ENCODE results near the gene FAM83F.
"Not testable (repeated sequence)": the region's sequence is repeated elsewhere in the genome, so short reads cannot be mapped to it uniquely, and the experiment has no call there.

Gene FAM83F

DNA sequence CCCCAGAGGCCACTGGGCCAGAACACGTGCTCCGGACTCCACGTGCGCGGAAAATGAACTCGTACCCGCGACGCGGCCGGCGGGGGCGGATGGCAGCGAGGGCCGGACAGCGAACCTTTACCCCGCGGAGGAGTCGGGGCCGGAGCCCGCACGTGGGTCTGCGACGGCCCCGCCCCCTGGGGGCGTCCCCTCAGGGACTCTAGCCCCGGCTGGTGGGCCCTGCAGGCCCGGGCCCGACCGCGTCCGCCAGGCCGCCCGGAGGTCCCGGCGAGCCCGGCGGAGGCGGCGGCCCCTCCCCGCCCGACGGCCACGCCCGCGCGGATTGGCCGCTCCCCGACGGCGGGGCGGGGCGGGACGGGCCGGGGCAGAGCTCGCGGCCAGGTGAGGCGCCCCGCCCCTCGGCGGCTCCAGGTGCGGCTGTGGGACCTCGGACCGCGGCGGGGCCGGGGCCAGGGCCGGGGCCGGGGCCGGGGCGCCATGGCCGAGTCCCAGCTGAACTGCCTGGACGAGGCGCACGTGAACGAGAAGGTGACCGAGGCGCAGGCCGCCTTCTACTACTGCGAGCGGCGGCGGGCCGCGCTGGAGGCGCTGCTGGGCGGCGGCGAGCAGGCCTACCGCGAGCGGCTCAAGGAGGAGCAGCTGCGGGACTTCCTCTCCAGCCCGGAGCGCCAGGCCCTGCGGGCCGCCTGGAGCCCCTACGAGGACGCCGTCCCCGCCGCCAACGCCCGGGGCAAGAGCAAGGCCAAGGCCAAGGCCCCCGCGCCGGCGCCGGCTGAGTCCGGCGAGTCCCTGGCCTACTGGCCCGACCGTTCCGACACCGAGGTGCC lies at the start of gene FAM83F:
FAM83F (plus strand) TSS at position 389 of the 827 bp plus-strand sequence; CDS start at position 478, 89 bp downstream.
- no peaks in the 10 kb centered on the region for H3K4me1 ChIP-seq (ENCODE audit: control insufficient read depth, insufficient read depth, low read length, unreplicated experiment)
- peaks cover 6% of the 10 kb centered on the region; the same call in 1 of the 2 replicates for H3K27me3 ChIP-seq (ENCODE audit: insufficient read depth, low read length)
- H3K4me3 ChIP-seq (ENCODE audit: low read depth, low read length), result no peak within 1 kb of the TSS
- no peak within 1 kb of the TSS for H3K27ac ChIP-seq (ENCODE audit: low read depth, low read length)
- no peaks in the 10 kb centered on the region for H3K79me2 ChIP-seq (ENCODE audit: control insufficient read depth, insufficient read depth, low read length, unreplicated experiment)
- H3K36me3 ChIP-seq (ENCODE audit: insufficient read depth, low read length), result no peaks in the 10 kb centered on the region
- H2AFZ ChIP-seq (ENCODE audit: low read length, unreplicated experiment), result no peak within 1 kb of the TSS

DNA sequence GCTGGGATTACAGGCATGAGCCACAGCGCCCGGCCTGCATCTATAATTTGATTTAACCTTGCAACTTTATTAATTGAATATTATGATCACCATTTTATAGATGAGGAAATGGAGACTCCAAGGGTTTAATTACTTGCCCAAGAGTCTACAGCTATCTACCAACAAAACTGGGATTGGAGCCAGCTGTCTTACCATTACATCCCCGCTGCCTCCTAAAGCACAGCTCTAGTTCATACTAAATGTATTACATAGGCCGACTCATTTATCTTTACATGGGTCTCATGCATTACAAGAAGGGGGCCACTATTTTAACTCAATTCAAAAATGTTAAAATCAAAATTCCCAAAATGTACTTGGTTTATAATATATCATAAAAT lies 48.6 kb upstream of the FAM83F start:
- H3K27ac ChIP-seq (ENCODE audit: low read depth, low read length), result no peak overlapping the region
- no peak overlapping the region for H3K4me3 ChIP-seq (ENCODE audit: low read depth, low read length)
- no peaks in the 10 kb centered on the region for H3K4me1 ChIP-seq (ENCODE audit: control insufficient read depth, insufficient read depth, low read length, unreplicated experiment)
- no peak overlapping the region for H2AFZ ChIP-seq (ENCODE audit: low read length, unreplicated experiment)
- peaks cover 18% of the 10 kb centered on the region for H3K27me3 ChIP-seq (ENCODE audit: insufficient read depth, low read length)
- H3K79me2 ChIP-seq (ENCODE audit: control insufficient read depth, insufficient read depth, low read length, unreplicated experiment), result no peaks in the 10 kb centered on the region
- no peaks in the 10 kb centered on the region for H3K36me3 ChIP-seq (ENCODE audit: insufficient read depth, low read length)

DNA sequence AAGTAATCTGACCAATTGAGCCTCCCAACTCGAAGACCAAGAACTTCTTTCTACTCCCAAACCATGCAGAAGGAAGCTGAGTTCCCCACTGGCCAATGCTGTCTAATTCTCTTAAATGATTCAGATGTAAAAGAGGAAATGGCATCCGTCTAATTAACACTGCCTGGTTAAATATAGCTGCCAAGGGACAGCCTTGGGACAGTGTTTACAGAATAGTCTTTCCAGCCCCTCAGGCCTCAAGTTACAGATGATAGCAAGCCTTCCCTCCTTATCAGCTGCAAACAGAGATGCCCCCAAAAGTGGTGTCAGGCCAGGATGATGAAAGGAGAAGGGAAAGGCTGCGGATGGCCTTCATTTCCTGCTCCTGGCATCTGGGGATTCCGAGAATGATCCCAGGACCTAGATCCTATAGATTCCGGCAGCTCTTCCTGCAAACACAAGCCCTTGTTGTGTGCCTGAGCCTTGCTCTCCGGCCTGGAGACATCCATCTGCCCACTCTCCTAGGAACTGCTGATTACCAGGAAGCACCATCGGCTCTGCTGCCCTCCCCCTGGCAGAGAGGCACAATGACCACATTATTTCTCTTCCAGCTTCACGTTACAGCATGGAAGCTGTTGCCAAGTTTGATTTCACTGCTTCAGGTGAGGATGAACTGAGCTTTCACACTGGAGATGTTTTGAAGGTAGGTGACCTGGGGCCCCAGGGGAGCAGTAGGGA lies 48.1 kb upstream of the FAM83F start:
- Histone ChIP-seq H3K4me1 (ENCODE audit: control insufficient read depth, insufficient read depth, low read length, unreplicated experiment) (no peaks in the 10 kb centered on the region), H3K27me3 (ENCODE audit: insufficient read depth, low read length) (peaks cover 18% of the 10 kb centered on the region), H2AFZ (ENCODE audit: low read length, unreplicated experiment) (no peak overlapping the region), H3K27ac (ENCODE audit: low read depth, low read length) (no peak overlapping the region), H3K79me2 (ENCODE audit: control insufficient read depth, insufficient read depth, low read length, unreplicated experiment) (no peaks in the 10 kb centered on the region), H3K36me3 (ENCODE audit: insufficient read depth, low read length) (no peaks in the 10 kb centered on the region), H3K4me3 (ENCODE audit: low read depth, low read length) (no peak overlapping the region)

DNA sequence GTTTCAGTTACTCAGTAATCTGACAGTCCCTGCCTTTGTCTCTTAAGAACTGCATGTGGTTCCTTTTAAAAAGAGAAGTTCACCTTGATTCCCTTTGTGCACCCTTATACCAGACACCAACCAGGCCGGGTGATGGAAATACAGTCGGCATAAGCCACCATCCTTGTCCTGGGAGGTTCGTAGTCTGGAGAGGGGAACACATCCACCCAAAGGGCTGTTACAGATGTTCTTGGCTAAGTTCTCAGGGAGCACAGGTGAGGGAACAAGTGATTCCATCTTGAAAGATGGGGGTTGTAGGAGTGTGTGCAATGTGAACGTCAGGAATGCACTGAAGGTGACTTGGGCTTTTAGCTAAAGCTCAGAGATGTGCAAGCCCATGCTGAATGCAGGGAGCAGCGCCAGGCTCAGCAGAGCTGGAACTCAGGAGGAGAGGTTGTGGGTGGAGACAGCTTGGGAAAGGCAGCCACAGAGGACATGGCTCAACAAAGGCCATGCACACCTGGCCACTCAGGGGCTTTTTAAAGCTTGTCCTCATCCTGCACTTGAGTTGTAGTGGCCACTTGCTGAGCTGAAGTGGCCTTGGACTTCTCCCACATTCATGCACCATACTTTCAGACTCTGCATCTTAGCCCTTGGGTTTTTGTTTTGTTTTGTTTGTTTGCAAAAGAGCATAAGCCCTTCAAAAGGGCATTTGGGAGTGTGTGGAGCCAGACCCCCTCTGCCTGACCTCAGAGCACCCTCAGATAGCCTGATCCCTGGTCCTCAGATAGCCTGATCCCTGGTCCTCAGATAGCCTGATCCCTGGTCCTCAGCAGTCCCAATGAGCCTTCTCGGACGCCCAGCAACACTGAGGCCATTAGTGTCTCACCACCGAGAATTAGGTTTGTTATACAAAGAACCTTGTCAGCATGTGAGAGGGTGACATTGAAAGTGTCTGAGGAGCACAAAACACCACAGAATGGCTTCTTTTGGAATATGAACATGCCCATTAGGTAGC lies 47.2 kb upstream of the FAM83F start:
- H2AFZ ChIP-seq (ENCODE audit: low read length, unreplicated experiment), result no peak overlapping the region
- no peak overlapping the region for H3K4me3 ChIP-seq (ENCODE audit: low read depth, low read length)
- no peaks in the 10 kb centered on the region for H3K36me3 ChIP-seq (ENCODE audit: insufficient read depth, low read length)
- H3K27me3 ChIP-seq (ENCODE audit: insufficient read depth, low read length), result peaks cover 18% of the 10 kb centered on the region
- H3K79me2 ChIP-seq (ENCODE audit: control insufficient read depth, insufficient read depth, low read length, unreplicated experiment), result no peaks in the 10 kb centered on the region
- no peak overlapping the region for H3K27ac ChIP-seq (ENCODE audit: low read depth, low read length)
- H3K4me1 ChIP-seq (ENCODE audit: control insufficient read depth, insufficient read depth, low read length, unreplicated experiment), result no peaks in the 10 kb centered on the region

DNA sequence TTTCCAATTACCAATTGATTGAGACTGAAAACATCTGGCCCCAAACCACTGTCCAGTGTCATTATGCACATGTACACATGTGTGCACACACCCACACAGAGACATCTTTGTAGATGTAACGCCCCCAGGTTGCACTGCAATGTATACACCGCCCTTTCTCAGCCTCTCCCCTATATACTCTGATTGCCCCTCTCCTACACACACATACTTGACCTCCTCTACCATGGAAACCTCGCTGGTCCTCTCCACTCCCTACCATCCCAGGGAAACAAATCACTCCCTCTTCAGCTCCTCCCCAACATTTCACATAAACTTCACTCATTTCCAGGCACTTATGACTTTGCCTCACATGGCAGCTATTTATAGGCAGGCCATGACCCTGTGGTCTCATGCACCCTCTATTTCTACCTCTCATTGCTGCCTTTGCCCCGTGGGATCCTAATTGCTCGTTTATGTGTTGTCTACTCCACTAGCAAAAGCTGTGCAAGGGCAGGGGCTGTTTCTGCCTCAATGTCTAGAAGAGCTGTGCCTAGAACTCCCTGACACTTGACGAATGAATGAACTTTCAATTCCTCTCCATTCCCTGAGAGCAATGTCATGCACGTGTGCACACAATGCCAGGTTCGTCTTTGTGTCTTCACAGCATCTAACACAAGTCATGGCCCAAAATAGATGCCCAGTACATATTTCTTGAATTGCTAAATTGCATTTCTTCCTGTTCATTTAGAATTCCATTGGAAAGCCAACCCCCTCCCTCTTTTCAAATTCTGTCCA lies 44.6 kb upstream of the FAM83F start:
- H3K27me3 ChIP-seq (ENCODE audit: insufficient read depth, low read length), result peaks cover 6% of the 10 kb centered on the region; the same call in 1 of the 2 replicates
- H2AFZ ChIP-seq (ENCODE audit: low read length, unreplicated experiment), result no peak overlapping the region
- no peaks in the 10 kb centered on the region for H3K79me2 ChIP-seq (ENCODE audit: control insufficient read depth, insufficient read depth, low read length, unreplicated experiment)
- no peak overlapping the region for H3K4me3 ChIP-seq (ENCODE audit: low read depth, low read length)
- no peaks in the 10 kb centered on the region for H3K4me1 ChIP-seq (ENCODE audit: control insufficient read depth, insufficient read depth, low read length, unreplicated experiment)
- no peaks in the 10 kb centered on the region for H3K36me3 ChIP-seq (ENCODE audit: insufficient read depth, low read length)
- H3K27ac ChIP-seq (ENCODE audit: low read depth, low read length), result no peak overlapping the region

DNA sequence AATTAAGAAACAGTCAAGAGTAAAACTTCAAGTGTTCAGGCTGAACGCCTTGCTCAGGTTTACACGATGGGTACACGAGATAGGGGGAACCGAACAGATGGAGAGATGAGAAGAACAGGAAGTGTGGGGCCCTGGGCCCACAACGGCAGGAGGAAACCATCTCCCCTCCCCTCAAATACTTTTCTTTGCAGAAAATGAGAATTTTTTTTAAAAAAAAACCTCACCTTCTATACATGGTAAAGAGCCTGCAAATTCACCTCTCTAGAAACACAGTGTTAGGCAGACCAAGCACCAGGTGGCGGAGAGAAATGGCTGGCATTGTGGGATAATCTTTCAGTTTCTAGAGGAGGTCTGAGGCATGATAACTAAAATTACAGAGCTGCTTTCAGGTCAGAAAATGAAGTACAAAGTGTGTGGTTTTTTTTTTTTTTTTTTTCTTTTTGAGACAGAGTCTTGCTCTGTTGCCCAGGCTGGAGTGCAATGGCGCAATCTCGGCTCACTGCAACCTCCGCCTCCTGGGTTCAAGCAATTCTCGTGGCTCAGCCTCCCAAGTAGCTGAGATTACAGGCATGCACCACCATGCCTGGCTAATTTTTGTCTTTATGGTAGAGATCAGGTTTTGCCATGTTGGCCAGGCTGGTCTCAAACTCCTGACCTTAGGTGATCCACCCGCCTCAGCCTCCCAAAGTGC lies 43.0 kb upstream of the FAM83F start:
- not testable (repeated sequence) for H3K4me3 ChIP-seq (ENCODE audit: low read depth, low read length); H2AFZ ChIP-seq (ENCODE audit: low read length, unreplicated experiment); H3K27ac ChIP-seq (ENCODE audit: low read depth, low read length); H3K36me3 ChIP-seq (ENCODE audit: insufficient read depth, low read length); H3K27me3 ChIP-seq (ENCODE audit: insufficient read depth, low read length); H3K4me1 ChIP-seq (ENCODE audit: control insufficient read depth, insufficient read depth, low read length, unreplicated experiment); H3K79me2 ChIP-seq (ENCODE audit: control insufficient read depth, insufficient read depth, low read length, unreplicated experiment)

DNA sequence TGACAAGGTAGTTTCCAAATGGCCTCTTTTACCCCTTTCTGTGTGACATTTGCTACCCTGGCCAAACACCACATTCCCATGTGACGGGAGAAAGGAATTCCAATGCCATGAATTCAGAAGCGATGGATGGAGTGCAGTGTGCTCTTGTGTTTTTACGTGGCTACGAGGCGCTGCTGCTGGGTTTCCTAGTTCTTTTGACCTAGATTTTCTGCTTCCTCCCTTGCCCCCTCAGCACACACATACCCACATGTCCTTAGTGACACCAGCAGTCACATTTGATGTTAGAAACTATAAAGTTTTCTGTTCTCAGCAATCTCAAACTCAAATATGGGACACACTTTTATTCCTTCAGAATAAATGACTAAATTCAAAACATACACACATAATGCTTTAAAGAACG lies 42.4 kb upstream of the FAM83F start:
- no peaks in the 10 kb centered on the region for H3K36me3 ChIP-seq (ENCODE audit: insufficient read depth, low read length)
- H3K4me1 ChIP-seq (ENCODE audit: control insufficient read depth, insufficient read depth, low read length, unreplicated experiment), result no peaks in the 10 kb centered on the region
- no peak overlapping the region for H2AFZ ChIP-seq (ENCODE audit: low read length, unreplicated experiment)
- no peaks in the 10 kb centered on the region for H3K79me2 ChIP-seq (ENCODE audit: control insufficient read depth, insufficient read depth, low read length, unreplicated experiment)
- H3K4me3 ChIP-seq (ENCODE audit: low read depth, low read length), result no peak overlapping the region
- peaks cover 6% of the 10 kb centered on the region; the same call in 1 of the 2 replicates for H3K27me3 ChIP-seq (ENCODE audit: insufficient read depth, low read length)
- no peak overlapping the region for H3K27ac ChIP-seq (ENCODE audit: low read depth, low read length)

DNA sequence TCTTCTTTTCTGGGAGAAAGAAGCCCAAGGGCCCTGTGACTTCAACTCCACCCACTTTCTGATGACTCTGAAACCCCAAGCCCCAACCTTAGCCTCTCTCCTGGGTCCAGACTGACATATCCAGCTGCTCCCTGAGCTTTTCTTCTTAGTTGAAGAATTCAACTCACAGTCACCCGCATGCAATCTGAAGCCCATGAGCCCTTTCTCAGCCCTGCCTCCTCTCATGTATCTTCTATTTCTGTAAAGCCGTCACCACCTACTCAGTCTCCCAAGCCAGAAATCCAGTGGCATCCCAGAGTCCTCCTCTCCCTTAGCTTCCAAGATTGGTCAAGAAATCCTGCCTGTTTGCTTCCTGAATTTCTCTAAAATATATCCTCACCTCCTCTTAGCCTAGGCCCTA lies 41.7 kb upstream of the FAM83F start:
- Histone ChIP-seq H3K27ac (ENCODE audit: low read depth, low read length) (no peak overlapping the region), H3K27me3 (ENCODE audit: insufficient read depth, low read length) (peaks cover 6% of the 10 kb centered on the region; the same call in 1 of the 2 replicates), H3K4me1 (ENCODE audit: control insufficient read depth, insufficient read depth, low read length, unreplicated experiment) (no peaks in the 10 kb centered on the region), H3K36me3 (ENCODE audit: insufficient read depth, low read length) (no peaks in the 10 kb centered on the region), H3K4me3 (ENCODE audit: low read depth, low read length) (no peak overlapping the region), H2AFZ (ENCODE audit: low read length, unreplicated experiment) (no peak overlapping the region), H3K79me2 (ENCODE audit: control insufficient read depth, insufficient read depth, low read length, unreplicated experiment) (no peaks in the 10 kb centered on the region)

DNA sequence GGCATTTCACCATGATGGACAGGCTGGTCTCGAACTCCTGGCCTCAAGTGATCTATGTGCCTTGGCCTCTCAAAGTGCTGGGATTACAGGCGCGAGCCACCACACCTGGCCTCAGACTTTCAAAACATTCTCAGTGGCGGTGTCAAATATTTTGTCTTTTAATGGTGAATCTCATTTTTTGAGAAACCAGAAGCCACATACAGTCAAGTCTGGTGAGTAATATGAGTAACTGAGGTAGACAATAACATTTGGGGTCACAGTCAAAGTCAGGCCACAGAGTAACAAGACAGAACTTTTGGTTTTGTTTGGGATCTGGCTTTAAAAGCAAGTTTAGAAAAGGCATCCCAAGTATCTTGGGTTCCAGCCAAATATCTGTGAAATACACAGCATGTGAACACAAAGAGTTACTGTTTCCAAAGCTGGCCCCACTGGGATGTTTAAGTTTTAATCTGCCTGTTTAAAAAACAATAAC lies 40.1 kb upstream of the FAM83F start:
- Histone ChIP-seq H3K4me1 (ENCODE audit: control insufficient read depth, insufficient read depth, low read length, unreplicated experiment) (peaks cover 4% of the 10 kb centered on the region), H3K36me3 (ENCODE audit: insufficient read depth, low read length) (no peaks in the 10 kb centered on the region), H3K27me3 (ENCODE audit: insufficient read depth, low read length) (no peaks in the 10 kb centered on the region), H3K27ac (ENCODE audit: low read depth, low read length) (no peak overlapping the region), H3K4me3 (ENCODE audit: low read depth, low read length) (no peak overlapping the region), H2AFZ (ENCODE audit: low read length, unreplicated experiment) (no peak overlapping the region), H3K79me2 (ENCODE audit: control insufficient read depth, insufficient read depth, low read length, unreplicated experiment) (no peaks in the 10 kb centered on the region)
